Right ventricle myocardium superior (tissue), 1 donor: ENCODE results near the gene ATP2B2. TPM values are rescaled to one million over a fixed set of nuclear protein-coding genes. Genes with fewer than 3 reads are reported as not detected.

Experiments
- ATAC-seq: fragments of 200-7000 bp; cut with Tn5 transposase; one replicate; pipeline ENCODE4 v1.9.1; 2020; ENCODE audit warnings: mild to moderate bottlenecking; ENCODE audit not compliant: poor library complexity
- DNase-seq: peaks from one replicate; pipeline ENCODE4 v3.0.0-alpha.2; 2020
- intact Hi-C: fragments of 100-400 bp; cut with DNase I; formaldehyde crosslinking; loops from one replicate; pipeline ENCODE4 v1.11.2; 2022
- total RNA-seq: library from RNA; stranded (reverse); fragmentation: NEBNext Ultra II Directional; extraction: Animal tissue kit (Norgen Biotek cat#: 25700); gene quantifications from one replicate; pipeline ENCODE4 v1.2.1, GENCODE V29; 2021
- donor health status: DM: no; HTN: yes; CAD: no; lungs with severe emphysema.

Gene ATP2B2
- total RNA-seq, 1 donor from 2014 or later = not detected

DNA sequence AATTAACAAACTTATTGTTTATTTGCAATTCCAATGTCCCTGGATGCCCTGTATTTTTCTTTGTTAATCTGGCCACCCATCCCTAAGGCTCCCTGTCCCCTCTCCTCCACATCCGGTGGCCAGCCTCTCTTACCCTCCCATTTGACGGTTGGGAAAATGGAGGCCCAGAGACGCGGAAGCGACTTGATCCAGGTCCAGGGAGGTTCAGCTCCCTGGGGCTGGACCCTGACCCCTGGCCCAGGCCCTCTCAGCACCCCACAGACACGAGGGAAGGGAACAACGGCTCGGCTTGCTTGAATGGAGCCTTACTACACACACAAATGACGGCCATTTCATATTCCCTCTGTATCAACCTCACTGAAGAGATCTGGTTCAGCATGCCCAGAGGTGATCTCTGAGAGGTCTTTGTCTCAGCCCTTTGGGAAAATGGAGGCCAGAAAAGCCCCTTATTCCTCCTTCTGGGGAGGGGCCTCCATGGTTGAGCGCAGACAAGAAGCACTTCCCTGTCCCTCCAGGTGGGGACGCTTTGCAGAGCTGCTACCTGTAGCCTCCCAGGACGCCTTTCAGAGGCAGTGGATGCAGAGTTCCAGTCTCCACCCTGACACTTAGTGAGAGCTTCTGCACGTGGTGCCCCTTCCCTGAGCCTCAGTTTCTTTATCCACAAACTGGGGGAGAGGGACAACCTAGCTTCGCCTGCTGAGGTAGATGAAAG, 82.1 kb downstream of the ATP2B2 start:
- no peak for DNase-seq
- intact Hi-C loops = no loop called here
- no peak for ATAC-seq

- DNase-seq (no peak), ATAC-seq (no peak)
- intact Hi-C loops = no loop called here
Measured at GRCh38 chr3:10421996-10422395, 83.4 kb downstream of the ATP2B2 start.

DNA sequence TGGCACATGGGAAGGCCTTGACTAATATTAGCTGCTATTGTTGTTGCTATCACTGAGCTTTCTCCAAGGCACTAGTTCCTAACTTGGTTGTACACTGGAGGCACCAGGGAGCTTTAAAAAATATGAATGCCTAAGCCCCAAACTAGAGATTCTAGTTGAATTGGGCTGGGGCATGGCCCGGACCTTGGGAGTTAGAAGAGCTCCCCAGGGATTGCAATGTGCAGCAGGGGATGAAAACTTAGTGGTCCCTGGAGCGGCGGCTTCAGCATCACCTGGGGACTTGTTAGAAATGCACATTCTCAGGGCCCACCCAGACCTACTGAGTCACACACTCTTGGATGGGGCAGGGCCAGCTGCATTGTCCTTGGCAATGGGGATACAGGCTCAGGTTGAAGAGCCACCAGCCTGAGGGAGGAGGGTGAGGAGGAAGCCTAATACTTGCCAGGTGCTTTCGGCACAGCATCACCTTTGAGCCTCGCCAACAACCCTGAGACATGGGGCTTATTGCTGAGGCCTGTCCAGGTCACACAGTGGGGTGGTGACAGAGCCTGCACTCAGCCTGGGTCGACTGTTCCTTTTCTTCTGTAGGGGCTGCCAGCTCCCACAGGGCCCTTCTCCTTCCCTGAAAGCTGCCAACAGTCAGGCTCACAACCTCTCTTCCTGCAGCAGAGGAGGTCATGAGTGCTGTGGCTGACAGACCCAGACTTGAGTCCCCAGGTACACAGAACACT, 84.5 kb downstream of the ATP2B2 start:
- ATAC-seq (no peak), DNase-seq (no peak)
- intact Hi-C loops = no loop called here

GRCh38 chr3:10419637-10420232, 85.7 kb downstream of the ATP2B2 start:
- DNase-seq (no peak), ATAC-seq (no peak)
- intact Hi-C loops = no loop called here

- intact Hi-C loops = no loop called here
- no peak for ATAC-seq
- DNase-seq = no peak
Measured at GRCh38 chr3:10417847-10418246, 87.5 kb downstream of the ATP2B2 start.

DNA sequence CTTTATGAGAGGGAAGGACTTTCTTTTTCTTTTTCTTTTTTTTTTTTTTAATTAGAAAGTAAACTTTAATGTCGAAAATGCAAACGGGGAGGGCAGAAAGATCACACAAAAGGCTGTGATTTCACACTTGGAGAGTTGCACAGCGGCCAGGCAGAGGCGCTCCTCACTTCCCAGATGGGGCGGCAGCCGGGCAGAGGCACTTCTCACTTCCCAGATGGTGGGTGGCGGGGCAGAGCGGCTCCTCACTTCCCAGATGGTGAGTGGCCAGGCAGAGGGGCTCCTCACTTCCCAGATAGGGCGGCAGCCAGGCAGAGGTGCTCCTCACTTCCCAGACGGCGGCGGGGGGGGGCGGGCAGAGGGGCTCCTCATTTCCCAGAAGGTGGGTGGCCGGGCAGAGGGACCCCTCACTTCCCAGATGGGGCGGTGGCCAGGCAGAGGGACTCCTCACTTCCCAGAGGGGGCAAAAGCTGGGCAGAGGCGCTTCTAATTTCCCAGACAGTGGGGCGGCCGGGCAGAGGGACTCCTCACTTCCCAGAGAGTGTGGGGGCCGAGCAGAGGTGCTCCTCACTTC, 88.6 kb downstream of the ATP2B2 start:
- no peak for ATAC-seq
- no peak for DNase-seq
- intact Hi-C loops = no loop called here

DNA sequence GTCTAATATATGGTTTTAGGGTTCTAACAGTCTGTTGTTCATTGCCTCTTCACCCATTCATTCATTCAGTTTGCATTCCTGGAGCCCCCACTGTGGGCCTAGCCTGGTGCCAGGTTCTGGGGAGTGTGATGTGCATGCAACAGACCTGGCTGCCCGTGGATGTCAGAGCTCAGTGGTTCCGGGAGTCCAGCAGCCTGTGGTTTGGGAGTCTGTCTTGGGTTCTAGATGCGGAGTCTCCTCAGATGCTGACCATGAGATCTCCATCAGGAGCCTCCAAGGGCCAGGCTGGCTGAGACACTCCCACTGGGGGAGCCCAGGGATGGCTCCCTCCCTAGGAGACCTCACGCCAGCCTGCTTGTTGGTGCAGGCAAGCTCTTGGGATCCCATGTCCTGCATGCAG, 92.3 kb downstream of the ATP2B2 start:
- no peak for DNase-seq
- no peak for ATAC-seq
- intact Hi-C loops = no loop called here

DNA sequence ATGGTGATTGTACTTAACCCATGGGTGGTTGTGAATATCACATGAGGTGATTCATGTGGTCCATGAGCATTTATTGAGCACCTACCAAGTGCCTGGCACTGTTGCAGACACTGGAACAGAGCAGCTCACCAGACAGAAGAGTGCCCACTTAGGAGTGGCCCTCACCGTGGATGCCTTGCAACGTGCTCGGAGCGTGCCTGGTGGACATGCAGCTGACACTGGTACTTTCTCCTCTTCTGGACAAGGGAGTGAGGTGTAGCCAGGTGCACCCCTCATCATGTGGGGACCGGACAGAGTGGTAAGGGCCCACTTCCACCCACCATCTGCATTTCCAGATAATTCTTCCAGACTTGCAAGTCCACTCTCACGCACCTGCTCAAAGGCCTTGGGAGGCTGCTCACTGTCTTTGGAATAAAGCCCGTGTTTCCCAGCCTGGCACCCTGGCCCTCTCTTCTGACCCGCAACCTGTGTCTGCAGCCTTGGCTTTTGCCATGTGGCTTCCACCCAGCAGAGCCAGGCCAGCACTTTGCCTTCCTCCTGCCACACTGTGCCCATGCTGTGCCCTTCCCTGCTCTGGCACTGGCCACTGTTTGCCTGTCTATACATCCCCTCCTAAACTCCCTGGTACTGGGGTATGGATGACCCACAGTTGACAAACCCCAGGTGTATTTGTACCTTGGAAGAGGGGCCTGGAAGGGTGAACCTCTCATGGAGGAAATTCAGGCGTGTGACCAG, 93.6 kb downstream of the ATP2B2 start:
- DNase-seq (no peak), ATAC-seq (no peak)
- intact Hi-C loops = no loop called here

- DNase-seq (no peak), ATAC-seq (no peak)
- intact Hi-C loops = no loop called here
Measured at GRCh38 chr3:10410383-10411002, 94.9 kb downstream of the ATP2B2 start.

- DNase-seq (no peak), ATAC-seq (no peak)
- intact Hi-C loops = no loop called here
Measured at GRCh38 chr3:10408680-10409079, 96.7 kb downstream of the ATP2B2 start.

- DNase-seq = no peak
- intact Hi-C loops = no loop called here
- no peak for ATAC-seq
Measured at GRCh38 chr3:10407361-10407760, 98.0 kb downstream of the ATP2B2 start.

DNA sequence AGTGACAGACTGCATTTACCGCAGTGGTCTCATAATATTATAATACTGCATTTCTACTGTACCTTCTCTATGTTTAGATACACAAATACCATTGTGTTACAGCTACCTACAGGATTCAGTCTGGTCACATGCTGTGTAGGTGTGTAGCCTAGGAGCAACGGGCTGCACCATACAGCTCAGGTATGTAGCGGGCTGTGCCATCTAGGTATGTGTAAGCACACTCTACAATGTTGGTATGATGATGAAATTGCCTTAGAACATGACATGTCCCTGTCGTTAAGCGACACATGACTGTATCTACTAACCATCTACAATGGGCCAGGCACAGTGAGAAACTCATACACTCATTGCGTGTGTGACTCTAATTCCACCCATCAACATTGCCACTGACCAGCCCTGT, 99.0 kb downstream of the ATP2B2 start:
- intact Hi-C loops = no loop called here
- ATAC-seq (no peak), DNase-seq (no peak)

GRCh38 chr3:10405816-10406215, 99.6 kb downstream of the ATP2B2 start:
- ATAC-seq = no peak
- no peak for DNase-seq
- intact Hi-C loops = no loop called here

GRCh38 chr3:10404876-10405275, 100.5 kb downstream of the ATP2B2 start:
- intact Hi-C loops = no loop called here
- no peak for ATAC-seq

DNA sequence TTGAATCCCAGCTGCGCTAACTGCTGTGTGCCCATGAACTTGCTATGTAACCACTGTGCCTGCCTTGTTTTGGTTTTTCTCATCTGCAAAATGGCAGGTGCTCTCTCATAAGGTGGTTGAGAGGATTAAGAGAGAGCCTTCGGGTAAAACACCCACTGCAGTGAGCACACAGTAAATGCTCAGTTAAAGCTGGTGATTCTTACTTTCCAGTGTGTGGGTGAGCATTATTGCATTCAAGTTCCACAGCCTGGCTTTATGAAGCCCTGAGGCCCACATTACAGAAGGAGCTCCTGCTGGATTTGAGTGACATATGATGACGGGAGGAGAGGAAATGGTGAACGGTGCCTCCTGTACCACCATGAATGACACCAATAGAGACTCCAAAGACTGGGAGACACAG, 101.0 kb downstream of the ATP2B2 start:
- intact Hi-C loops = no loop called here

More at GRCh38 chr3:10404876-10405275, 100.5 kb downstream of the ATP2B2 start:
- no peak for DNase-seq

DNA sequence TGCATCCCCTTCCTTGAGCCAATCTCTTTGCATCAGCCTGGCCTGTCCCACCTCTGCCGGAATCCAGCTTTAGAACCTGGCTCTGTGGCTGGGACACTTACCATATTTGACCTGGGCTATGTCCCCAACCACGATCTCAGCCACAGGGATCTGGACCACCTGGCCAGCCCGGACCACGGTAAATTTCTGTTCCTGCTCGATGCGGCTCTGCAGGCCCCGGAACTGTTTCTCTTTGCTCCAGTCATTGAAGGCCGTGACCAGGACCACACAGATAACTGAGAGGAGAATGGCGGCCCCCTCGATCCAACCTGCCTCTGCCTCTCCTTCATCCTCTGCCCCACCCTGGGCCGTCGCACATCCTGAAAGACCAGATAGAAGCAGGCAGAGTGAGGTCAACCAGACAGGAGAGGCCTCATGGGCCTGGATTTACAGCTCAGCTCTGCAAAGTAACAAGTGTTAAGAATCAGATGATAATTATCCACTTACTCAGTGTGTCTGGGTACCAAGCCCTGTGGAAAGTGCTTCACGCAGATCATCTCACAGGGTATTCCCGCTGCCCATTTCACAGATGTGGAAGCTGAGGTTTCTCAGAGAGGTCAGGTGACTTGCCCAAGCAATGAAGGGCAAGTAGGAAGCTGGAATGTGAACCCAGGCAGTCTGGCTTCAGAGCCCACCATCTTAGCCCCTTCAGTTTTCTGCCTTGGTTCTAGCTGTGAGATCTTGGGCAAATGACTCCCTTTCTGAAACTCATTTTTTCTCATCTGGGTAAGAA, 103.2 kb downstream of the ATP2B2 start:
- ATAC-seq (no peak), DNase-seq (no peak)
- intact Hi-C loops = no loop called here

More for the DNA sequence above, 101.0 kb downstream of the ATP2B2 start:
- DNase-seq (no peak), ATAC-seq (no peak)

- intact Hi-C loops = no loop called here
- ATAC-seq = no peak
- DNase-seq = no peak
Measured at GRCh38 chr3:10400749-10401495, 104.5 kb downstream of the ATP2B2 start.
